Kidney (tissue), 14 donors: Measurements from ENCODE around the gene ERBIN. TPM values are rescaled to one million over a fixed set of nuclear protein-coding genes. Genes with fewer than 3 reads are reported as not detected.

Source experiments
- DNase-seq, 5 donors: peaks; one replicate each; pipeline ENCODE4 v3.0.0-alpha.2; 2013 to 2020
- FAIRE-seq: peaks from 2 replicates; lab custom pipeline; 2012; peaks lifted over from hg19 to GRCh38; lab: Jason Lieb, UNC
- H3K27ac ChIP-seq, 2 donors: one replicate each; pipeline ENCODE4 v1.7.0; 2013; ENCODE audit warnings: low read depth in 2 of 2, low read length in 2 of 2, inconsistent platforms in 1 of 2
- H3K27me3 ChIP-seq: one replicate; pipeline ENCODE4 v1.7.1; 2013; ENCODE audit warnings: low read length, inconsistent platforms; ENCODE audit not compliant: control insufficient read depth, insufficient read depth
- H3K36me3 ChIP-seq, 3 donors: one replicate each; pipeline versions ENCODE4 v1.7.0 to v1.7.1; 2013; ENCODE audit warnings: low read length in 3 of 3, control low read depth in 1 of 3, inconsistent platforms in 1 of 3; ENCODE audit not compliant: insufficient read depth in 3 of 3, control insufficient read depth in 2 of 3
- H3K4me1 ChIP-seq, 3 donors: one replicate each; pipeline versions ENCODE4 v1.7.0 to v1.7.1; 2013; ENCODE audit warnings: low read length in 3 of 3, inconsistent platforms in 1 of 3, low read depth in 1 of 3; ENCODE audit not compliant: control insufficient read depth in 2 of 3, insufficient read depth in 2 of 3
- H3K4me3 ChIP-seq, 3 donors: one replicate each; pipeline versions ENCODE4 v1.7.0 to v1.8.1; 2013; ENCODE audit warnings: low read length in 3 of 3, control low read depth in 1 of 3, inconsistent platforms in 1 of 3
- H3K9ac ChIP-seq, 3 donors: one replicate each; pipeline versions ENCODE4 v1.7.0 to v1.7.1; 2013; ENCODE audit warnings: low read length in 3 of 3, control low read depth in 1 of 3, inconsistent platforms in 1 of 3
- H3K9me3 ChIP-seq, 3 donors: one replicate each; pipeline versions ENCODE4 v1.7.0 to v1.7.1; 2013; ENCODE audit warnings: low read length in 3 of 3, control low read depth in 1 of 3, inconsistent platforms in 1 of 3; ENCODE audit not compliant: control insufficient read depth in 2 of 3, insufficient read depth in 1 of 3
- CTCF ChIP-seq: IDR thresholded peaks from 3 replicates; pipeline ENCODE4 v1.5.1; 2012; ENCODE audit warnings: mild to moderate bottlenecking, moderate library complexity, borderline replicate concordance; ENCODE audit not compliant: insufficient read depth; ENCODE audit errors: extremely low read depth
- intact Hi-C: fragments of 100-400 bp; cut with DNase I; formaldehyde crosslinking; loops from one replicate; pipeline ENCODE4 v1.11.1; 2022
- polyA plus RNA-seq: library from polyadenylated mRNA; stranded (reverse); fragments of 350-450 nt; fragmentation: Illumina TruSeq; extraction: RNeasy Lipid Tissue Mini Kit (QIAGEN cat#74804); gene quantifications from one replicate; pipeline ENCODE4 v1.2.3, GENCODE V29; 2014; ENCODE audit warnings: low read depth, low replicate concordance; ENCODE audit not compliant: insufficient read depth
- total RNA-seq: library from RNA; stranded (reverse); fragmentation: NEBNext Ultra II Directional; extraction: Animal tissue kit (Norgen Biotek cat#: 25700); gene quantifications from one replicate; pipeline ENCODE4 v1.2.1, GENCODE V29; 2021
- donor health status: control.
- donor health status: control.
- donor health status: control.
- donor health status: control.
- donor health status: control.
- donor health status: DM: yes; HTN: yes; CAD: no.
- donor health status: Normal renal cell carcinoma (clear cell type).

The ERBIN gene
- total and polyA plus RNA-seq, 2 donors from 2014 or later = 14.3 to 85.1 TPM

- intact Hi-C loops = no loop called here
- TF ChIP-seq CTCF = no peak
- no peak overlapping the region for H3K4me3 ChIP-seq
- DNase-seq = no peak
- no peak overlapping the region for H3K27ac ChIP-seq
- H3K9me3 ChIP-seq = no peaks in the 10 kb centered on the region
- no peak overlapping the region for H3K9ac ChIP-seq
- no peaks in the 10 kb centered on the region for H3K4me1 ChIP-seq
- no peak for FAIRE-seq
- H3K36me3 ChIP-seq = no peaks in the 10 kb centered on the region
- H3K27me3 ChIP-seq = no peaks in the 10 kb centered on the region
Observed at GRCh38 chr5:65943771-65944170, 17.4 kb downstream of the ERBIN start.

- FAIRE-seq (no peak), DNase-seq (no peak)
- no peaks in the 10 kb centered on the region for H3K27me3 ChIP-seq
- H3K36me3 ChIP-seq = no peaks in the 10 kb centered on the region
- TF ChIP-seq CTCF = no peak
- no peak overlapping the region for H3K4me3 ChIP-seq
- intact Hi-C loops = no loop called here
- no peaks in the 10 kb centered on the region for H3K9me3 ChIP-seq
- no peaks in the 10 kb centered on the region for H3K4me1 ChIP-seq
- H3K9ac ChIP-seq = no peak overlapping the region
- H3K27ac ChIP-seq = no peak overlapping the region
Observed at GRCh38 chr5:65946198-65946745, 19.9 kb downstream of the ERBIN start.

GRCh38 chr5:65948115-65948747, 21.9 kb downstream of the ERBIN start:
- Histone ChIP-seq H3K27ac (no peak overlapping the region), H3K9me3 (no peaks in the 10 kb centered on the region), H3K4me3 (no peak overlapping the region), H3K9ac (no peak overlapping the region), H3K36me3 (no peaks in the 10 kb centered on the region), H3K4me1 (no peaks in the 10 kb centered on the region), H3K27me3 (no peaks in the 10 kb centered on the region)
- FAIRE-seq (no peak), DNase-seq (no peak)
- TF ChIP-seq CTCF = no peak
- intact Hi-C loops = no loop called here
